ENCODE measurements around the gene CRYBG1.

Gene CRYBG1

DNA sequence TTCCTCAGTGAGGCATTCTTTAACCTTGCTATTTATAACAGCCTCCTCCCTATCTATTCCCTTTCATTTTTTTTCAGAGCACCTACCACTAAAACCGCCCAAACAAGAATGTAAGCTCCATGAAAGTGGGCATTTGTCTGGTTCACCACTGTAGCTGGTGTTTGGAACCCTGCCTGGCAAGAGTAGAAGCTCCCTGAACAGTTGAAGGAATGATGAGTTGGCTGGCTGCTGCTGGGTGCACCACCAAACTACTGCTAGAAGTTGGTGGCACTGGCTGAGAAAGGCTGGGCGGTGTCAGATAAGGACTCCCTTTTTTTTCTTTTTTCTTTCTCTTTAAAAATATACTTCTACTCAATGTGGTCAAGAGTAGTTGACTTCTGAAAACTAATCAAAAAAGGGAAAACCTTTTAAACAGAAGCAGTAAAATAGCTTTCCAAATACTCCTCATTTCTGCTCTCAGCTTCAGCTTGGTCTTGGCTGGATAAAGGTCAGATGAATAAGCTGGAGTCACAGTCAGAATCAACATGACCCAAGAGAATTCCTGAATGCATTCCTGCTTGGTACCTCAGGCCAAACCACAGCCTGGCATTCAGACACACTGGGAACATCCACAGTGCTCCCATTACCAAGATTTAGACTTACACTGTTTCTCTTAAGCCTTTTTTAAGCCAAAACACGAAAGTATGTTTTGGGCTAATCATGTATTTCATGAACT, 230.8 kb downstream of the CRYBG1 start:
- no peak for DNase-seq (ENCODE audit: low spot score)

DNA sequence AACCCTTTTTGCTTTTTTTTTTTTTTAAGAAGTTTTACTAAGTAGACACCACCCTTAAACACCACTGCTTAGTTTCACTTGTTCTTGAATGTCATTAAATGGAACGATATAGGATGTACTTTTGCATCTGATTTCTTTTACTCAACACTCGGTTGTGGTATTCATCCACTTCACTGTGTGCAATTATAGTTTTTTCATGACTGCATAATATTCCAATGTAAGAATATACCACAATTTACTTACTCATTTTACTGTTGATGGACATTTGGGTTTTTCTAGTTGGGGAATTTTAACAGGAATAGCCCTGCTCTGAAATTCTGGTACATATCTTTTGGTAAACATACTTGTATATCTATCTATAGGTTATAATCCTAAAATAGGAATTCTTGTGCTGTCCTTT, 238.9 kb downstream of the CRYBG1 start:
- DNase-seq (ENCODE audit: low spot score): no peak

DNA sequence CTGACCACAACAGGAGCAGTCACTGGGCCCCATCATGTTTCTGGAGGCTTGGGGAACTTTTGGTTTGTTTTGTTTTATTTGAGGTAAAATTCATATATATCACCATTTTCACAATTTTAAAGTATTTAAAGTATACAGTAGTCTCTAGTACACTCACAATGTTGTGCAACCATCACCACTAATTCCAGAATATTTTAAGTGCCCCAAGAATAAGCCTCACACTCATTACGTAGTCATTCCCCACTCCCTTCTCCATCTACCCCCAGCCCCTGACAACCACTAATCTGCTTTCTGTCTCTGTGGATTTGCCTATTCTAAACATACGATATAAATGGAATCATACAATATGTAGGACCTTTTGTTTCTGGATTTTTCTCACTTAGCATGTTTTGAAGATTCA, 239.8 kb downstream of the CRYBG1 start:
- DNase-seq (ENCODE audit: low spot score): no peak

DNA sequence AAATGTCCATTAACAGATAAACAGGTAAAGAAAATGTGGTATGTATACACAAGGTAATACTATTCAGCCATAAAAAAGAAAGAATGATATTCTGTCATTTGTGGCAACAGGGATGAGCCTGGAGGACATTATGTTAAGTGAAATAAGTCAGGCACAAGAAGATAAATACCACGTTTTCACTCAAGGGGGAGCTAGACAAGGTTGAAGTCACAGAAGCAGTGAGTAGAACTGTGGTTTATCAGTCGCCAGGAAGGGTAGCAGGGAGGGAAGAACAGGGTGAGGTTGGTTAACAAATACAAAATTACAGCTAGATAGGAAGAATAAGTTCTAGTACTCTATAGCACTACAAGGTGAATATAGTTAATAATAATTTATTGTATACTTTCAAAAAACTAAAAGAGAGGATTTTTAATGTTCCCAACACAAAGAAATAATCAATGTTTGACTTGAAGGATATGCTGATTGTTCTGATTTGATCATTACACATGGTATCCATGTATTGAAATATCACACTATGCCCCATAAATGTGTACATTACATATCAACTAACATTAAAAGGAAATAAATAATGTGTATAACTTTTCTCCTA, 247.7 kb downstream of the CRYBG1 start:
- peak; percentile 38 for DNase-seq (ENCODE audit: low spot score)

DNA sequence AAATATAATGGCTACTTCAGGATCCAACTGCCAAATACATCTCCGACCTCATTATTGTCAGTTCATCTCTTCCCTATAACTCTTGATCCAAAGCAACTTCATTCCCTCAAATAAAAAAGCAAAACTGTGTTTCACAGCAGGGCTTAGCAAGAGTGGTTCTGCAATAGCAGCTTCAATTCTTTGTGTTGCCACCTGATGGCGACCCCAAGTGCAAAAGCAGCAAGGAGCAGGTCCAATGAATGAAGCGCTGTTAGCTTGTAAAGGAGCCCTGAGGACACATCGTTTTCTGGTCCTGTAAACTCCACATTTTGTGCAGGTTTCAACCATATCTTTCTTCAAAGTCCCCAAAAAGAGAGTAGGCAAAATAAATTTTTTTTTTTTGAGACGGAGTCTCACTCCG, 249.2 kb downstream of the CRYBG1 start:
- DNase-seq (ENCODE audit: low spot score): peak; percentile 14

DNA sequence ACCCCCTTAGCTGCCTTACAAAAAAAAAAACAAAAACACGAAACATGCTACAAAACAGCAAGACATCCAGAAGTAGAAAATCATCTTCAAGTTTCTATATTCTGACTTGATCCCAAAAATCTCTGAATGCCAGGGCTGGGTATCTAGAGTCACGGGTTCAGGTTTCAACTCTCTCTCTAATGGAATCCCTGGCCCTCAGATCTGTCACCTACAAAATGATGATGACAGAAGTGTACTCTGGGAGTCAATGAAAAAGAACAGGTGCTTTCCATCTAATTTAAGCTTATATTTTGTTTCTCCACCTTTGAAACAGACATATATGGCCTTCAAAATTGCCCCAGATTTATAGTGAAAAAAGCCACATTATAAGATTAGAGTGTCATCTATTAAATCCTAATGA, 250.5 kb downstream of the CRYBG1 start:
- no peak for DNase-seq (ENCODE audit: low spot score)

DNA sequence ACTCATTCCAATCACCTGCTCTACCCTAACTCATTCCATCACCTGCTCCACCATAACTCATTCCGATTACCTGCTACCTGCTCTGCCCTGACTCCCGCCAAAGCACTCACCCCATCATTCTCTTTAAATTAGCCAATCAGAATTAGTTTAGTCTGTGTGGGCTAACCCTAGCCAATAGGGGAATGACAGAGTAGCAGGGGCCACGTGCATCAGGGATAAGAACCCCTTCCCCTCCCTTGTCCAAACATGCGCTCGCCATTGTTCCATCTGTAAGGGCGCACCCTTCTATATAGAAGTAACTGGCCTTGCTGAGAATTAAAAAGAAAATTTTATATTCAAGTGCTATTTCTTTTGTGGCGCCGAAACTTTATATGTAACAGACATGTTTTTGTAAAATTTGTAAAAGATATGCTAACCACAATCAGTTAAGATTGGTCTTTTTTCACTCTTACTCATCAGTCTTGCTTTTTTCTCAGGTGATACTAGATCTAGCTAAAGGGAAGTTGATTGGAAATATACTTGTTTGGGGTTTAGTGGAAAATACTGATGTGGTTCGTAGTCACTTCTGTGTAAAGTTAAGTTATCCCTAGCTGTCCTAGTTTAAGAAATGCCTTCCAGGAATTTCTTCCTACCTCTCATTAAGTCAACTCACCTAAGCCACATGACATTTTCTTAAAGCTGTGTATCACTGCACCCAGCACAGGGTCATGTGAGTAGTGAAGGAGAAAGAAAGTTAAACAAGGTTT, 252.3 kb downstream of the CRYBG1 start:
- no peak for DNase-seq (ENCODE audit: low spot score)

DNA sequence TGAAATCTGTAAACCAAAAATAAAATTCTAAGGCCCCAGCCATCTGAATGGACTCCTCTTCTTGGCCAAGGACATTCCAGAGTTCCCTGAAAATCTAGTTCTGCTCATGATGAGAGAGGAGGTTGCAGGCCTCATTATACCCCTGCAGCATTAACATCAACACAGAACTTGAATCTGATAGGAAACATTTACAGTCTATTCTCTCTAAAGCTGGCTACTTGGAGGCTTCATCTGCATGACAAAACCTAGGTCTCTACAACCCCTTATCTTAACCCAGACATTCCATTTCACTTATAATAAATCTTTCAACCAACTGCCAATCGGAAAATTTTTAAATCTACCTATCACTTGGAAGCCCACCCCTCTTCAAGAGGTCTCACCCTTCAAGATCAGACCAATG, 253.1 kb downstream of the CRYBG1 start:
- no peak for DNase-seq (ENCODE audit: low spot score)

DNA sequence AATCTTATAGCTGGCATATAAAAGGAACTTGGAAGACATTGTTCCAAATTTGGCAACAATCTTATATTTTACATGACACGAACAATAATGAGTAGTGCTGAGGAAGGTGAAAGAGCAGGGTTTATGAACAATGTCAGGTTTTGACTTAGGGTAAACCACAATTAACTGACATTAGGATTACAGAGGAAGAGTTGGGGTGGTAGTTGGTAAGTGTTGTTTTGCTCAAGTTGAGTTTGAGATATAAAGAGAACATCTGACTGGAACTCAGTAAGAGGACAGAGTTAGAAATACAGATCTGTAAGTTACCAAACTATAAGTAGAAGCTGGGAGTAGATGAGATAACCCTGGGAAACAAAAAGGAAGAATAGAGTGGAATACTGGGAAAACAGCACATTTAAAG, 253.6 kb downstream of the CRYBG1 start:
- no peak for DNase-seq (ENCODE audit: low spot score)

DNA sequence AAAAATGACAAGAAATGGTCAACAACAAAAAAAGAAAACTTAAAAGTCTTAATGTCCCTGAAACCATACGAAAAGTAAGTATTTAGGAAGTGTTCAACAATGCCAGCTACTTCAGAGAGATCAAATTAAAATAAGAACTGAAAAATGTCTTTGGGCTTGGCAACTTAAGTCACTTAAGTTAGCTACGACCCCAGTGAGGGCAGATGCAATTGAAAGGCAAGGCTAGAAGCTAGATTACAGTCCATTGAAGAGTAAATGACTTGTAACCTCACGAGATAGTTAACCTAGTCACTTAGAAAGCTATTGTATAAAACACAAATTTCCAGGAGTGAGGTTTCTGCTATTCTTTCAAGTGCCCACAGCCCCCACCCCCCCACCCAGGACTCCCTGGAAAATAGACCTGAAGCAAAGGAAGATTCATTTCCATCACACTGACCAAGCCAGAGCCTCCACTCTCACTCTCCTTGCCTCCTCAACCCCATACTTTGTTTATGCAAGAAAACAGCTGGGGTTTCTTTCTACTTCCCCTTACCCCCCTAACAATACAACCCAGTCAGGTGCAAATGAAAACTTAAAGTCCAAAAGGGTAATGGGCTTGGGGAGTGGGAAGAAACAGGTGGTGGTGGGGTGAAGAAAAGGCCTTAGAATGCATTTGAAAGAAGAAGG, 254.2 kb downstream of the CRYBG1 start:
- no peak for DNase-seq (ENCODE audit: low spot score)

DNA sequence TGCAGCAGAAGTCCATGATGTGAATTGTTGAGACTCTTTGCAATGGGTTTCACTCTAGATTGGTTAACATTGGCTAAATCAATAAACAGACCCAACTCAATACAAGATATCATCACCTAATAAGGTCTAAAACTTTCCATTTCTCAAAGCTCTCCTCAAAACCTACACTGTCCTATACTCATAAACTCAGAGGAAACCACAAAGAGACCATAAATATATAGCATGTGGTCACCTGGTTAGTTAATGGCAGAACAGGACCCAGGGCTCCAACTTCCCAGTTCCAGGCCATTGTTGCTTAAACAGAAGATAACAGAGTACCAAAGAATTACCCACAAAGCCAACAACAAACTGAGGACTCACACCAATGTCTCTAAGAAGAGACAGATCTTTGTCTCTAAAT, 256.8 kb downstream of the CRYBG1 start:
- DNase-seq (ENCODE audit: low spot score): no peak

DNA sequence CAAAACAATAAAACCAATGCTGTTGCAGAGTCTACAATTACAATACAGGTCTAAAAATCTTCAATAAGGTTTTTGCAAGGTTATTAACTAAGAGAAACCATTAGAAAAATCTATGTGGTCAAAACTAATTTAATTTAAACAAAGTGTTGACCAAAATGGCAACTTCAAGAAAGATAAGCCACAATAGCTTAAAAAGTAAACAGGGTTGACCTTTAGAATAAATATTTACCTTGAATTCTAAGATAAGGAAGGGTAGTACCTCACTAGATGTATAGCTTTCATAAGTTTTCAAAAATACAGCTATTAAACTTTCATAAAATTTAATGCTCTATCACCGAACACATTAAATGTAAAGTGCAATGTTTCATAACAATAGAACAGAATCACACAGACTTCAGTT, 257.3 kb downstream of the CRYBG1 start:
- DNase-seq (ENCODE audit: low spot score): no peak

DNA sequence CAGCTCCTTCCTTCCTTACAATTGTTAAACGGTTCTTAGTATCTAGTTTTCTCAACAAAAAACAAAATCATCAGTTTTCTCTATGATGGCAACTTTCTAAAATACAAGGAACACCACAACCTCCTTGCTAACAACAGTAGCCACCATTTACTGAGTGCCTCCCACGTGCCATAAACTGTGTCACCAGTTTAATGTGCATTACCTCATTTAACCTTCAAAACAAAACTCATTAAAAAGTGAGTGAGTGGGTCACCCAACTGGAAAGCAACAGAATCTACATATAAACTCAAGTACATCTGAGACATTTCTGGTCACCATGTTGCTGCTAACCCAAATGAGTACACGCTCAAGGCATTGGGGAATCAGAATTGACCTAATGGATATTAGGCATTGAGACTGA, 257.8 kb downstream of the CRYBG1 start:
- DNase-seq (ENCODE audit: low spot score): no peak

DNA sequence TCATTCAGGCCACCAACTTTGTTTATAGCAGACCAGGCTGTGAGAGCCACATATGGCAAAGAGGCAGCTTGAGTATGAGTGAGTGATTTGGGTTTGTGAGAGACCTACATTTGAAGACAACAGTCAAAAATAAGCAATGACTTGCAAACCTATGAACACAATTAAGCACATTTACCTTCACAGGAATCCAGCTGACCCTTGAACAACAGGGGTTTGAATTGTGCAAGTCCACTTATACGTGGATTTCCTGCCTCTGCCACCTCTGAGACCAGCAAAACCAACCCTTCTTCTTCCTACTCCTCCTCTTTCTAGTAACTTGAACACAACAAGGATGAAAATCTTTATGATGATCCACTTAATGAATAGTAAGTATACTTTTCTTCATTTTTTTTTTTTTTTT, 258.7 kb downstream of the CRYBG1 start:
- no peak for DNase-seq (ENCODE audit: low spot score)

DNA sequence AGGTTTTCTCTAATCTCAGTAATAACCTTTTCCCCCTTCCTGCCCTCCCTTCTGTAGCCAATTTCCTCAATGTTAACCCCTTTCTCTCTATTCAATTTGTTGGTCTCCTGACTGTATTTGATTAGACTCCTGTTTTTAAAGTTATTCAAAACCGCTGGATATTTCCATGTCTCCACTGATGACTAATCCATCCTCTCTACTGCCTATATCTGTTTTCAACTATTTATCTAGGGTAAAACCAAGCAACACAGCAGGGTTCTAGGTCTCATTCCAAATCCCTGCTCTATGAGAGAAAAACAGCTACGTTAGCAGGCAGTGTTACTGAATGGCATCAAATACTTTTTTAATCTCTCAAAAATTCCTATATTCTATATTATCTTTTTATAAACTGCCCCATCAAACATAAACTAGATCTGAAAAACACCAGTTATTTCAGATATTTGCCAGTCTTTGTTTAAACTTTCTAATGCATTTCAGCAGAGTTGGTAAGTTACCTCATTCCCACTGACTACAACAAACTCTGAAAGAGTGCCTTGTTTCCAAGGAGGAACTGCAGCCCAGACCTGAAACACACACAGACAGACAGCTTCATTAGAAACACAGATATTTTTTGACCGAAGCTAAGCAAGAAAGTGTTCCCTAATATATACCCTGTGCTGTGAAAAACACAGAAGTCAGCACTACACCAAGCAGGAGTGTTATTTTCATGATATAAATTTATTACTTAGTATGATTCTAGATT, 260.6 kb downstream of the CRYBG1 start:
- DNase-seq (ENCODE audit: low spot score): no peak

Data from cerebellar cortex (tissue), 1 donor.